ENCODE data around the gene RPL22.
"Not testable (repeated sequence)": the region's sequence is repeated elsewhere in the genome, so short reads cannot be mapped to it uniquely, and the experiment has no call there.

The RPL22 gene

GRCh38 chr1:6235296-6235677 is 35.9 kb upstream of the RPL22 start:
- peak overlapping the region; percentile 78 for H3K4me3 ChIP-seq (ENCODE audit: low read depth, low read length)
- DNase-seq (ENCODE audit: low read depth) = no peak

- no peak for DNase-seq (ENCODE audit: low read depth)
- H3K4me3 ChIP-seq (ENCODE audit: low read depth, low read length) = peak overlapping the region; percentile 78
Measured at GRCh38 chr1:6234502-6235295, 35.3 kb upstream of the RPL22 start.

- no peak for DNase-seq (ENCODE audit: low read depth)
- H3K4me3 ChIP-seq (ENCODE audit: low read depth, low read length) = no peak overlapping the region
Measured at GRCh38 chr1:6233376-6233775, 34.0 kb upstream of the RPL22 start.

- DNase-seq (ENCODE audit: low read depth) = no peak
- H3K4me3 ChIP-seq (ENCODE audit: low read depth, low read length) = no peak overlapping the region
Measured at GRCh38 chr1:6225651-6226050, 26.3 kb upstream of the RPL22 start.

GRCh38 chr1:6224718-6225117 is 25.3 kb upstream of the RPL22 start:
- no peak overlapping the region for H3K4me3 ChIP-seq (ENCODE audit: low read depth, low read length)

GRCh38 chr1:6223617-6224016 is 24.2 kb upstream of the RPL22 start:
- no peak overlapping the region for H3K4me3 ChIP-seq (ENCODE audit: low read depth, low read length)
- DNase-seq (ENCODE audit: low read depth) = no peak

More at GRCh38 chr1:6224718-6225117, 25.3 kb upstream of the RPL22 start:
- no peak for DNase-seq (ENCODE audit: low read depth)

GRCh38 chr1:6222636-6223035 is 23.2 kb upstream of the RPL22 start:
- DNase-seq (ENCODE audit: low read depth) = no peak

GRCh38 chr1:6221210-6221784 is 21.9 kb upstream of the RPL22 start:
- no peak for DNase-seq (ENCODE audit: low read depth)
- no peak overlapping the region for H3K4me3 ChIP-seq (ENCODE audit: low read depth, low read length)

More at GRCh38 chr1:6222636-6223035, 23.2 kb upstream of the RPL22 start:
- no peak overlapping the region for H3K4me3 ChIP-seq (ENCODE audit: low read depth, low read length)

GRCh38 chr1:6220236-6220635 is 20.8 kb upstream of the RPL22 start:
- DNase-seq (ENCODE audit: low read depth) = no peak

GRCh38 chr1:6219641-6220040 is 20.2 kb upstream of the RPL22 start:
- not testable (repeated sequence) for H3K4me3 ChIP-seq (ENCODE audit: low read depth, low read length); DNase-seq (ENCODE audit: low read depth)

More at GRCh38 chr1:6220236-6220635, 20.8 kb upstream of the RPL22 start:
- H3K4me3 ChIP-seq (ENCODE audit: low read depth, low read length) = no peak overlapping the region

GRCh38 chr1:6218375-6219164 is 19.2 kb upstream of the RPL22 start:
- H3K4me3 ChIP-seq (ENCODE audit: low read depth, low read length) = no peak overlapping the region
- no peak for DNase-seq (ENCODE audit: low read depth)

- no peak for DNase-seq (ENCODE audit: low read depth)
Measured at GRCh38 chr1:6212193-6212959, 13.0 kb upstream of the RPL22 start.

GRCh38 chr1:6211731-6212130 is 12.3 kb upstream of the RPL22 start:
- H3K4me3 ChIP-seq (ENCODE audit: low read depth, low read length) = no peak overlapping the region
- DNase-seq (ENCODE audit: low read depth) = no peak

More at GRCh38 chr1:6212193-6212959, 13.0 kb upstream of the RPL22 start:
- no peak overlapping the region for H3K4me3 ChIP-seq (ENCODE audit: low read depth, low read length)

- H3K4me3 ChIP-seq (ENCODE audit: low read depth, low read length) = no peak overlapping the region
- no peak for DNase-seq (ENCODE audit: low read depth)
Measured at GRCh38 chr1:6210591-6211355, 11.4 kb upstream of the RPL22 start.

GRCh38 chr1:6209661-6210580 is 10.5 kb upstream of the RPL22 start:
- H3K4me3 ChIP-seq (ENCODE audit: low read depth, low read length) = peak overlapping the region; percentile 50
- no peak for DNase-seq (ENCODE audit: low read depth)

- DNase-seq (ENCODE audit: low read depth) = no peak
- peak overlapping the region; percentile 50 for H3K4me3 ChIP-seq (ENCODE audit: low read depth, low read length)
Measured at GRCh38 chr1:6208723-6209660, 9.6 kb upstream of the RPL22 start.

- no peak overlapping the region for H3K4me3 ChIP-seq (ENCODE audit: low read depth, low read length)
- DNase-seq (ENCODE audit: low read depth) = no peak
Measured at GRCh38 chr1:6207921-6208320, 8.5 kb upstream of the RPL22 start.
